ENCODE results near the gene RNMT. TPM values are rescaled to one million over a fixed set of nuclear protein-coding genes. Genes with fewer than 3 reads are reported as not detected.
"Not testable (repeated sequence)": the region's sequence is repeated elsewhere in the genome, so short reads cannot be mapped to it uniquely, and the experiment has no call there.

RNMT gene
- 10 to 100 TPM; 68.9 to 77.4 (median 71.9) TPM for total RNA-seq
- 48.0 TPM for total RNA-seq (2013)

GRCh38 chr18:13726232-13726971 is at the start of gene RNMT, which contains the start of gene FAM210A:
RNMT (plus strand) TSS chr18:13726673; CDS start chr18:13731518, 4,845 bp downstream.
FAM210A (minus strand) TSS chr18:13726558; CDS start chr18:13682077, 44,481 bp downstream.
- H3K27ac ChIP-seq (ENCODE audit: low read length) = peak within 1 kb of the TSS; percentile 86
- Mint-ChIP-seq H3K9me3 (no peaks in the 10 kb centered on the region), H3K4me1 (peaks cover 40% of the 10 kb centered on the region in 2 donors), H3K27me3 (ENCODE audit: low read depth in 2 of 2) (no peaks in the 10 kb centered on the region), H3K36me3 (no peaks in the 10 kb centered on the region), H3K4me3 (peak within 1 kb of the TSS; percentile 85), H3K27ac (peak within 1 kb of the TSS; percentile 79 to 97)
- DNase-seq (peak; percentile 89 to 98), ATAC-seq (peak; percentile 90 to 96 (median 95))
- H3K4me3 ChIP-seq (ENCODE audit: low read length) = peak within 1 kb of the TSS; percentile 76
- no peaks in the 10 kb centered on the region for H3K9me3 ChIP-seq (ENCODE audit: control insufficient read depth, insufficient read depth, low read length)
- intact Hi-C loops (cut with micrococcal nuclease) = loop anchor here (2.0 to 10.0 kb wide), 4 partner anchors 58 to 779 kb away; partner anchors contain the start of genes CEP192 and SEH1L
- WGBS (ENCODE audit: insufficient coverage) = under 1% methylated on average over 76 of the region's 76 CpGs
- H3K36me3 ChIP-seq (ENCODE audit: control insufficient read depth, insufficient read depth, low read length) = no peaks in the 10 kb centered on the region
- no peak for TF ChIP-seq CTCF (IDR thresholded peaks at IDR 0.05)
- H3K27me3 ChIP-seq (ENCODE audit: control insufficient read depth, insufficient read depth, low read length) = no peaks in the 10 kb centered on the region
- H3K4me1 ChIP-seq (ENCODE audit: control insufficient read depth, insufficient read depth, low read length) = peaks cover 15% of the 10 kb centered on the region

- H3K4me3 Mint-ChIP-seq; intact Hi-C loops (cut with micrococcal nuclease); H3K9me3 ChIP-seq (ENCODE audit: control insufficient read depth, insufficient read depth, low read length); H3K36me3 Mint-ChIP-seq; H3K27me3 Mint-ChIP-seq (ENCODE audit: low read depth in 2 of 2); H3K27ac Mint-ChIP-seq; DNase-seq; H3K36me3 ChIP-seq (ENCODE audit: control insufficient read depth, insufficient read depth, low read length); H3K4me1 Mint-ChIP-seq; H3K4me1 ChIP-seq (ENCODE audit: control insufficient read depth, insufficient read depth, low read length); H3K9me3 Mint-ChIP-seq; H3K27ac ChIP-seq (ENCODE audit: low read length); ATAC-seq; H3K4me3 ChIP-seq (ENCODE audit: low read length); H3K27me3 ChIP-seq (ENCODE audit: control insufficient read depth, insufficient read depth, low read length): not testable (repeated sequence)
- WGBS (ENCODE audit: insufficient coverage) = 99% methylated on average over 13 of the region's 13 CpGs
Measured at GRCh38 chr18:13677350-13677749, 49.1 kb upstream of the RNMT start.

GRCh38 chr18:13680612-13681011 is 45.9 kb upstream of the RNMT start:
- H3K4me3 ChIP-seq (ENCODE audit: low read length) = no peak overlapping the region
- no peaks in the 10 kb centered on the region for H3K9me3 ChIP-seq (ENCODE audit: control insufficient read depth, insufficient read depth, low read length)
- TF ChIP-seq CTCF (IDR thresholded peaks at IDR 0.05) = no peak
- intact Hi-C loops (cut with micrococcal nuclease) = no loop called here
- peak in 1 of 2 donors; percentile 10 for DNase-seq
- H3K27ac ChIP-seq (ENCODE audit: low read length) = no peak overlapping the region
- Mint-ChIP-seq H3K27me3 (ENCODE audit: low read depth in 2 of 2) (no peaks in the 10 kb centered on the region), H3K4me3 (no peak overlapping the region), H3K36me3 (no peaks in the 10 kb centered on the region), H3K9me3 (no peaks in the 10 kb centered on the region), H3K27ac (no peak overlapping the region), H3K4me1 (peaks cover 7 to 17% of the 10 kb centered on the region in 2 donors)
- peaks cover 5% of the 10 kb centered on the region for H3K36me3 ChIP-seq (ENCODE audit: control insufficient read depth, insufficient read depth, low read length)
- no peaks in the 10 kb centered on the region for H3K4me1 ChIP-seq (ENCODE audit: control insufficient read depth, insufficient read depth, low read length)
- H3K27me3 ChIP-seq (ENCODE audit: control insufficient read depth, insufficient read depth, low read length) = no peaks in the 10 kb centered on the region
- WGBS (ENCODE audit: insufficient coverage) = 89% methylated on average over 4 of the region's 5 CpGs
- ATAC-seq = no peak

- H3K36me3 Mint-ChIP-seq = no peaks in the 10 kb centered on the region
- H3K4me3 Mint-ChIP-seq = no peak overlapping the region
- H3K27me3 Mint-ChIP-seq (ENCODE audit: low read depth in 2 of 2) = no peaks in the 10 kb centered on the region
Measured at GRCh38 chr18:13681701-13682100, 44.8 kb upstream of the RNMT start.

More at GRCh38 chr18:13681701-13682100, 44.8 kb upstream of the RNMT start:
- peaks cover 5% of the 10 kb centered on the region for H3K36me3 ChIP-seq (ENCODE audit: control insufficient read depth, insufficient read depth, low read length)
- no peaks in the 10 kb centered on the region for H3K4me1 ChIP-seq (ENCODE audit: control insufficient read depth, insufficient read depth, low read length)
- H3K4me3 ChIP-seq (ENCODE audit: low read length) = no peak overlapping the region
- Mint-ChIP-seq H3K4me1 (peaks cover 16 to 26% of the 10 kb centered on the region in 2 donors), H3K9me3 (no peaks in the 10 kb centered on the region), H3K27ac (no peak overlapping the region)
- ATAC-seq (no peak), DNase-seq (no peak)
- H3K27me3 ChIP-seq (ENCODE audit: control insufficient read depth, insufficient read depth, low read length) = no peaks in the 10 kb centered on the region
- intact Hi-C loops (cut with micrococcal nuclease) = no loop called here
- H3K27ac ChIP-seq (ENCODE audit: low read length) = no peak overlapping the region
- WGBS (ENCODE audit: insufficient coverage) = 99% methylated on average over 6 of the region's 6 CpGs
- H3K9me3 ChIP-seq (ENCODE audit: control insufficient read depth, insufficient read depth, low read length) = no peaks in the 10 kb centered on the region
- no peak for TF ChIP-seq CTCF (IDR thresholded peaks at IDR 0.05)
